HCT116 (cell line): ENCODE measurements around the gene IFRD2. TPM values are rescaled to one million over a fixed set of nuclear protein-coding genes. Genes with fewer than 3 reads are reported as not detected.
A peak's percentile ranks its signal among the peaks of the same experiment; 100 is the strongest.

ENCODE experiments used
- ATAC-seq: fragments of 200-7000 bp; cut with Tn5 transposase; 2 replicates; pipeline ENCODE4 v1.9.1; 2020; ENCODE audit warnings: mild to moderate bottlenecking, moderate library complexity
- BruUV-seq: library from RNA; stranded (reverse); fragments of 400-500 nt; replicated peaks from 2 replicates; lab custom pipeline; 2021; lab: Mats Ljungman, UMichigan
- CTCF ChIA-PET: fragments of 300-600 bp; sonication (Branson Sonifier 250); formaldehyde crosslinking; loops from one replicate; lab custom pipeline; 2021; ENCODE audit warnings: antibody characterized with exemption; lab: Charles Lee
- POLR2A ChIA-PET: fragments of 300-600, 350-600 bp; sonication (Branson Sonifier 250); formaldehyde crosslinking; loops from one replicate; lab custom pipeline; 2021; ENCODE audit warnings: antibody characterized with exemption; lab: Charles Lee
- RAD21 ChIA-PET, 2 experiments: fragments of 300-600 bp; sonication (Branson Sonifier 250); formaldehyde crosslinking; loops; one replicate each; lab custom pipeline; 2023; ENCODE audit warnings: low total read pairs in 2 of 2; ENCODE audit not compliant: uncharacterized antibody in 2 of 2, unreplicated experiment in 2 of 2, low non-redundant PET in 1 of 2; lab: Charles Lee
- DNase-seq: peaks from one replicate; pipeline ENCODE4 v3.0.0-alpha.2; 2010; ENCODE audit warnings: low read depth, low spot score
- H2AFZ ChIP-seq: fragments of 200-600 bp; shearing (Covaris generic), sonication (generic); 2 replicates; pipeline ENCODE4 v1.6.1; 2017; ENCODE audit warnings: low read depth, mixed run types, mixed read lengths, antibody characterized with exemption, low read length; ENCODE audit not compliant: poor library complexity, severe bottlenecking
- H3K27ac ChIP-seq: 2 replicates; pipeline ENCODE4 v1.5.1; 2012; ENCODE audit warnings: low read depth, low read length
- H3K27me3 ChIP-seq: fragments of 200-600 bp; sonication (generic); 2 replicates; pipeline ENCODE4 v1.6.1; 2016; ENCODE audit warnings: mixed run types, low read length, mixed read lengths; ENCODE audit not compliant: insufficient read depth
- H3K36me3 ChIP-seq, 2 experiments: fragments of 200-500 bp in 1 of 2; fragments of 200-600 bp in 1 of 2; sonication (Bioruptor generic) in 1 of 2; sonication (generic) in 1 of 2; 2 replicates each; pipeline versions ENCODE4 v1.5.1 to v1.6.1; 2014 to 2016; ENCODE audit warnings: low read length in 2 of 2, inconsistent platforms in 1 of 2, mixed read lengths in 1 of 2, mixed run types in 1 of 2; ENCODE audit not compliant: insufficient read depth in 2 of 2, control insufficient read depth in 1 of 2
- H3K4me1 ChIP-seq, 2 experiments: fragments of 200-600 bp in 1 of 2; sonication (generic) in 1 of 2; 2 replicates each; pipeline versions ENCODE4 v1.5.1 to v1.6.1; 2012 to 2017; ENCODE audit warnings: low read length in 2 of 2, inconsistent platforms in 1 of 2, mild to moderate bottlenecking in 1 of 2, mixed read lengths in 1 of 2, mixed run types in 1 of 2, moderate library complexity in 1 of 2; ENCODE audit not compliant: insufficient read depth in 2 of 2, control insufficient read depth in 1 of 2
- H3K4me2 ChIP-seq: fragments of 200-600 bp; sonication (generic); 2 replicates; pipeline ENCODE4 v1.6.1; 2017; ENCODE audit warnings: mixed run types, low read length, mixed read lengths
- H3K4me3 ChIP-seq, 2 experiments: fragments of 200-600 bp in 1 of 2; sonication (generic) in 1 of 2; replicated peaks in 1 of 2; 2 replicates each; pipeline ENCODE4 v1.5.1; 2011 to 2016; ENCODE audit warnings: low read length in 2 of 2, control low read depth in 1 of 2, low read depth in 1 of 2, mild to moderate bottlenecking in 1 of 2, mixed read lengths in 1 of 2, mixed run types in 1 of 2
- H3K79me2 ChIP-seq: fragments of 200-600 bp; sonication (generic); 2 replicates; pipeline ENCODE4 v1.6.1; 2017; ENCODE audit warnings: mild to moderate bottlenecking, mixed run types, low read length, moderate library complexity, mixed read lengths; ENCODE audit not compliant: insufficient read depth
- H3K9ac ChIP-seq: fragments of 200-600 bp; sonication (generic); 2 replicates; pipeline ENCODE4 v1.6.1; 2016; ENCODE audit warnings: low read length, mixed read lengths
- H3K9me2 ChIP-seq: fragments of 200-600 bp; sonication (generic), shearing (Covaris generic); 2 replicates; pipeline ENCODE4 v1.6.1; 2017; ENCODE audit warnings: mixed run types, mild to moderate bottlenecking, moderate library complexity; ENCODE audit not compliant: insufficient read depth
- H3K9me3 ChIP-seq, 2 experiments: fragments of 200-500 bp in 1 of 2; fragments of 200-600 bp in 1 of 2; sonication (Bioruptor generic) in 1 of 2; sonication (generic) in 1 of 2; 2 replicates each; pipeline ENCODE4 v1.6.1; 2014 to 2017; ENCODE audit warnings: low read length in 2 of 2, mixed read lengths in 2 of 2, inconsistent platforms in 1 of 2, low read depth in 1 of 2, mild to moderate bottlenecking in 1 of 2, mixed run types in 1 of 2, moderate library complexity in 1 of 2; ENCODE audit not compliant: control insufficient read depth in 1 of 2, insufficient read depth in 1 of 2
- H4K20me1 ChIP-seq: fragments of 200-600 bp; sonication (generic), shearing (Covaris generic); 2 replicates; pipeline ENCODE4 v1.6.1; 2017; ENCODE audit warnings: mixed run types, mild to moderate bottlenecking, moderate library complexity; ENCODE audit not compliant: insufficient read depth
- CBX3 ChIP-seq: IDR thresholded peaks from 2 replicates; pipeline ENCODE4 v1.6.1; 2012; ENCODE audit warnings: low read depth
- CEBPB ChIP-seq: IDR thresholded peaks from 2 replicates; pipeline ENCODE4 v1.6.1; 2012; ENCODE audit warnings: low read depth
- EGR1 ChIP-seq: IDR thresholded peaks from 2 replicates; pipeline ENCODE4 v1.6.1; 2012; ENCODE audit warnings: low read depth
- ELF1 ChIP-seq: IDR thresholded peaks from 2 replicates; pipeline ENCODE4 v1.6.1; 2012; ENCODE audit warnings: low read depth, borderline replicate concordance
- EZH2 ChIP-seq: fragments of 200-600 bp; sonication (generic); IDR thresholded peaks from 2 replicates; pipeline ENCODE4 v1.6.1; 2017; ENCODE audit warnings: antibody characterized with exemption, mixed run types
- EZH2phosphoT487 ChIP-seq: fragments of 200-600 bp; IDR thresholded peaks from 2 replicates; pipeline ENCODE4 v1.6.1; 2018; ENCODE audit warnings: antibody characterized with exemption, borderline replicate concordance
- FOSL1 ChIP-seq: IDR thresholded peaks from 2 replicates; pipeline ENCODE4 v1.6.1; 2012; ENCODE audit warnings: low read depth
- JUND ChIP-seq: IDR thresholded peaks from 2 replicates; pipeline ENCODE4 v1.6.1; 2012
- POLR2A ChIP-seq: IDR thresholded peaks from 2 replicates; pipeline ENCODE4 v1.7.0; 2011; ENCODE audit warnings: borderline replicate concordance; ENCODE audit not compliant: insufficient read depth, insufficient read length; ENCODE audit errors: extremely low read depth
- POLR2AphosphoS5 ChIP-seq: IDR thresholded peaks from 2 replicates; pipeline ENCODE4 v1.6.1; 2011; ENCODE audit warnings: mild to moderate bottlenecking, low read depth, low read length, moderate library complexity
- SIN3A ChIP-seq: IDR thresholded peaks from 2 replicates; pipeline ENCODE4 v1.6.1; 2012; ENCODE audit warnings: low read depth
- SP1 ChIP-seq: IDR thresholded peaks from 2 replicates; pipeline ENCODE4 v1.6.1; 2012; ENCODE audit warnings: low read depth
- SRF ChIP-seq: IDR thresholded peaks from 2 replicates; pipeline ENCODE4 v1.6.1; 2012; ENCODE audit warnings: low read depth
- TCF7L2 ChIP-seq: IDR thresholded peaks from 2 replicates; pipeline ENCODE4 v1.7.0; 2011; ENCODE audit warnings: borderline replicate concordance, inconsistent platforms; ENCODE audit not compliant: insufficient read depth, insufficient read length; ENCODE audit errors: extremely low read depth
- ZFX ChIP-seq: fragments of 450-650 bp; IDR thresholded peaks from 2 replicates; pipeline ENCODE4 v1.6.1; 2017
- ZNF274 ChIP-seq: fragments of 200-500 bp; sonication (Bioruptor generic); IDR thresholded peaks from 2 replicates; pipeline ENCODE4 v1.6.1; 2014; ENCODE audit warnings: mild to moderate bottlenecking, low read depth, low read length, inconsistent platforms
- intact Hi-C: fragments of 100-400 bp; cut with micrococcal nuclease; formaldehyde crosslinking; loops from 2 replicates; pipeline ENCODE4 v1.10.0; 2022
- total RNA-seq: library from RNA; stranded (reverse); gene quantifications from one replicate; pipeline ENCODE4 v1.2.1, GENCODE V29; 2021; ENCODE audit not compliant: unreplicated experiment
- TF ChIP-seq, protein P1 (sequence below): IDR thresholded peaks from 2 replicates; pipeline ENCODE4 v1.6.1; 2012
- TF ChIP-seq, protein P2 (sequence below): IDR thresholded peaks from 2 replicates; pipeline ENCODE4 v1.6.1; 2012
- TF ChIP-seq, protein P3 (sequence below): IDR thresholded peaks from 2 replicates; pipeline ENCODE4 v1.6.1; 2011; ENCODE audit warnings: mild to moderate bottlenecking, low read length, moderate library complexity; ENCODE audit not compliant: insufficient replicate concordance; ENCODE audit errors: extremely low read depth
- TF ChIP-seq, protein P4 (sequence below), 3 experiments: fragments of 200-600 bp in 1 of 3; sonication (generic) in 1 of 3; IDR thresholded peaks in 2 of 3; conservative IDR thresholded peaks in 1 of 3; 2 replicates each; pipeline ENCODE4 v1.5.1; 2012 to 2017; ENCODE audit warnings: low read depth in 2 of 3, low read length in 2 of 3, antibody characterized with exemption in 1 of 3, borderline replicate concordance in 1 of 3, control low read depth in 1 of 3, mild to moderate bottlenecking in 1 of 3, mixed read lengths in 1 of 3, mixed run types in 1 of 3, moderate library complexity in 1 of 3; ENCODE audit not compliant: insufficient read depth in 1 of 3

Gene IFRD2
- total RNA-seq, 1 experiment from 2014 or later, result 146 TPM

DNA sequence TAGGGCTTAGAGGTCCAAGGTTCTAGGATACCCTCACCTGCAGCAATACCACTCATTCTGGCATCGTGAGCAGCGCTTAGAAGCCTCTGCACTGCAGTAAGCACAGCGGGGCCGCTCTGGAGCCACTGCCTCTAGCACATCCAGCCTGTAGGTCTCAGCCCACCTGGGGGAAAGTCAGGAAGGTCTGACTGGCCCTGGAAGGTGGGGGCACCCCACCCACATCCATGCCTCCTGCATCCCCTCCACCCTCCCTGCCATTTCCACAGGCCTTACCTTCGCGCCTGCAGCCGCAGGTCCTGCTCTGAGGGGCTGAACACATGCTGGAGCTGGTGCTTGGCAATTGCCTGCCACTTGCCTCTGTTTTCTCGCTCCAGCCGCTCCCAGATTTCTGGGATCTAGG, 49.3 kb upstream of the IFRD2 start (continued):
- TF ChIP-seq, protein P1, sequence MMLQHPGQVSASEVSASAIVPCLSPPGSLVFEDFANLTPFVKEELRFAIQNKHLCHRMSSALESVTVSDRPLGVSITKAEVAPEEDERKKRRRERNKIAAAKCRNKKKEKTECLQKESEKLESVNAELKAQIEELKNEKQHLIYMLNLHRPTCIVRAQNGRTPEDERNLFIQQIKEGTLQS, result no peak

DNA sequence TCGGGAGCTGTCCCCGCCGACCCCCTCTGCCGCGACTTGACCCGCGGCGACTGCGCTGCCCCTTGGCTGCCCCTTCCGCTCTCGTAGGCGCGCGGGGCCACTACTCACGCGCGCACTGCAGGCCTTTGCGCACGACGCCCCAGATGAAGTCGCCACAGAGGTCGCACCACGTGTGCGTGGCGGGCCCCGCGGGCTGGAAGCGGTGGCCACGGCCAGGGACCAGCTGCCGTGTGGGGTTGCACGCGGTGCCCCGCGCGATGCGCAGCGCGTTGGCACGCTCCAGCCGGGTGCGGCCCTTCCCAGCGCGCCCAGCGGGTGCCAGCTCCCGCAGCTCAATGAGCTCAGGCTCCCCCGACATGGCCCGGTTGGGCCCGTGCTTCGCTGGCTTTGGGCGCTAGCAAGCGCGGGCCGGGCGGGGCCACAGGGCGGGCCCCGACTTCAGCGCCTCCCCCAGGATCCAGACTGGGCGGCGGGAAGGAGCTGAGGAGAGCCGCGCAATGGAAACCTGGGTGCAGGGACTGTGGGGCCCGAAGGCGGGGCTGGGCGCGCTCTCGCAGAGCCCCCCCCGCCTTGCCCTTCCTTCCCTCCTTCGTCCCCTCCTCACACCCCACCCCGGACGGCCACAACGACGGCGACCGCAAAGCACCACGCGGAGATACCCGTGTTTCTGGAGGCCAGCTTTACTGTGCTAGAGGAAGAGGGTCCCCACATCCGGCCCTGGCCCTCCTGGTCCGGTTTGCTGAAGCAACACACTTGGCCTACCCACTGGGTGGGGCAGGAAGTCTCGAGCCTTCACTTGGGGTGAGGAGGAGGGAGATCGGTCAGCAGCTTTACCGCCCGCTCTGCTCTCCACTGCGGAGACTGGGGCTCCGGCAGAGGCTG, 48.5 kb upstream of the IFRD2 start, which contains the start of gene RASSF1:
TSS of gene RASSF1 (minus strand) at position 389 of the 882 bp plus-strand sequence. CDS start at position 358, 31 bp downstream.
- CTCF ChIA-PET, result interaction anchor here (0.8 to 1.1 kb wide), 3 partner anchors 10 to 19 kb away, joined by 4 to 6 read pairs (median 5); partner anchors contain the start of gene NPRL2
- Histone ChIP-seq H3K9me2 (no peaks in the 10 kb centered on the region), H2AFZ (no peak within 1 kb of the TSS), H4K20me1 (no peaks in the 10 kb centered on the region), H3K36me3 (peaks cover 0 to 3% of the 10 kb centered on the region in 2 experiments; a peak in 1 of 4 replicates), H3K27ac (peak within 1 kb of the TSS; percentile 82), H3K79me2 (peaks cover 36% of the 10 kb centered on the region), H3K9ac (peak within 1 kb of the TSS; percentile 98), H3K27me3 (no peaks in the 10 kb centered on the region), H3K9me3 (no peaks in the 10 kb centered on the region), H3K4me3 (peak within 1 kb of the TSS; percentile 62 to 89), H3K4me1 (peaks cover 28 to 59% of the 10 kb centered on the region in 2 experiments), H3K4me2 (peak within 1 kb of the TSS; percentile 95)
- intact Hi-C loops, result no loop called here
- RAD21 ChIA-PET, result interaction anchor here in 1 of 2 experiments (0.5 kb wide), 1 partner anchor 114 kb away, joined by 4 read pairs; no protein-coding TSS in a partner anchor
- POLR2A ChIA-PET, result interaction anchor here (0.8 to 1.3 kb wide), 4 partner anchors 10 to 41 kb away, joined by 3 to 11 read pairs (median 4); partner anchors contain the start of genes CYB561D2, HYAL3, NAA80 and NPRL2
- ATAC-seq (peak; percentile 55), DNase-seq (no peak)
- no TSS peak for BruUV-seq
- no peak for TF ChIP-seq CEBPB
- TF ChIP-seq EZH2, result no peak
- TF ChIP-seq, protein P2, sequence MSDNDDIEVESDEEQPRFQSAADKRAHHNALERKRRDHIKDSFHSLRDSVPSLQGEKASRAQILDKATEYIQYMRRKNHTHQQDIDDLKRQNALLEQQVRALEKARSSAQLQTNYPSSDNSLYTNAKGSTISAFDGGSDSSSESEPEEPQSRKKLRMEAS, result no peak
- TF ChIP-seq, protein P3, sequence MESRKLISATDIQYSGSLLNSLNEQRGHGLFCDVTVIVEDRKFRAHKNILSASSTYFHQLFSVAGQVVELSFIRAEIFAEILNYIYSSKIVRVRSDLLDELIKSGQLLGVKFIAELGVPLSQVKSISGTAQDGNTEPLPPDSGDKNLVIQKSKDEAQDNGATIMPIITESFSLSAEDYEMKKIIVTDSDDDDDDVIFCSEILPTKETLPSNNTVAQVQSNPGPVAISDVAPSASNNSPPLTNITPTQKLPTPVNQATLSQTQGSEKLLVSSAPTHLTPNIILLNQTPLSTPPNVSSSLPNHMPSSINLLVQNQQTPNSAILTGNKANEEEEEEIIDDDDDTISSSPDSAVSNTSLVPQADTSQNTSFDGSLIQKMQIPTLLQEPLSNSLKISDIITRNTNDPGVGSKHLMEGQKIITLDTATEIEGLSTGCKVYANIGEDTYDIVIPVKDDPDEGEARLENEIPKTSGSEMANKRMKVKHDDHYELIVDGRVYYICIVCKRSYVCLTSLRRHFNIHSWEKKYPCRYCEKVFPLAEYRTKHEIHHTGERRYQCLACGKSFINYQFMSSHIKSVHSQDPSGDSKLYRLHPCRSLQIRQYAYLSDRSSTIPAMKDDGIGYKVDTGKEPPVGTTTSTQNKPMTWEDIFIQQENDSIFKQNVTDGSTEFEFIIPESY, result no peak
- peak; percentile 81 for TF ChIP-seq POLR2A
- TF ChIP-seq FOSL1, result no peak
- no peak for TF ChIP-seq CBX3
- TF ChIP-seq EZH2phosphoT487, result no peak
- peak; percentile 85 for TF ChIP-seq POLR2AphosphoS5
- TF ChIP-seq ZNF274, result no peak
- no peak for TF ChIP-seq SRF
- peak; percentile 6 for TF ChIP-seq TCF7L2
- peak; percentile 96 for TF ChIP-seq ZFX
- TF ChIP-seq, protein P1, result no peak
- TF ChIP-seq, protein P4, sequence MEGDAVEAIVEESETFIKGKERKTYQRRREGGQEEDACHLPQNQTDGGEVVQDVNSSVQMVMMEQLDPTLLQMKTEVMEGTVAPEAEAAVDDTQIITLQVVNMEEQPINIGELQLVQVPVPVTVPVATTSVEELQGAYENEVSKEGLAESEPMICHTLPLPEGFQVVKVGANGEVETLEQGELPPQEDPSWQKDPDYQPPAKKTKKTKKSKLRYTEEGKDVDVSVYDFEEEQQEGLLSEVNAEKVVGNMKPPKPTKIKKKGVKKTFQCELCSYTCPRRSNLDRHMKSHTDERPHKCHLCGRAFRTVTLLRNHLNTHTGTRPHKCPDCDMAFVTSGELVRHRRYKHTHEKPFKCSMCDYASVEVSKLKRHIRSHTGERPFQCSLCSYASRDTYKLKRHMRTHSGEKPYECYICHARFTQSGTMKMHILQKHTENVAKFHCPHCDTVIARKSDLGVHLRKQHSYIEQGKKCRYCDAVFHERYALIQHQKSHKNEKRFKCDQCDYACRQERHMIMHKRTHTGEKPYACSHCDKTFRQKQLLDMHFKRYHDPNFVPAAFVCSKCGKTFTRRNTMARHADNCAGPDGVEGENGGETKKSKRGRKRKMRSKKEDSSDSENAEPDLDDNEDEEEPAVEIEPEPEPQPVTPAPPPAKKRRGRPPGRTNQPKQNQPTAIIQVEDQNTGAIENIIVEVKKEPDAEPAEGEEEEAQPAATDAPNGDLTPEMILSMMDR (IDR thresholded peaks at IDR 0.05 in 2 of 3, conservative IDR thresholded peaks at IDR 0.05 in 1 of 3; ENCODE audit: borderline replicate concordance in 1 of 3, insufficient read depth in 1 of 3, low read depth in 2 of 3, low read length in 2 of 3), result no peak
- no peak for TF ChIP-seq JUND
- TF ChIP-seq SIN3A, result no peak
- TF ChIP-seq EGR1, result no peak
- no peak for TF ChIP-seq ELF1
- TF ChIP-seq SP1, result no peak
